Measurements from ENCODE around the gene BRMS1. TPM values are rescaled to one million over a fixed set of nuclear protein-coding genes. Genes with fewer than 3 reads are reported as not detected.
A peak's percentile ranks its signal among the peaks of the same experiment; 100 is the strongest.
"Not testable (repeated sequence)": the region's sequence is repeated elsewhere in the genome, so short reads cannot be mapped to it uniquely, and the experiment has no call there.

Gene BRMS1
- total and polyA plus RNA-seq, 2 experiments from 2014 or later, result 59.1 to 61.7 TPM

- H3K9me2 ChIP-seq (ENCODE audit: insufficient read depth); H3K36me3 ChIP-seq (ENCODE audit: insufficient read depth); H3K36me3 Mint-ChIP-seq (ENCODE audit: low read depth); ATAC-seq; H3K27ac Mint-ChIP-seq; H3K79me2 ChIP-seq (replicated peaks; ENCODE audit: insufficient read depth); DNase-seq (ENCODE audit: low spot score); H3K27ac ChIP-seq (ENCODE audit: low read depth); H3K4me3 Mint-ChIP-seq; H3K9me3 Mint-ChIP-seq; H4K20me1 ChIP-seq (replicated peaks; ENCODE audit: insufficient read depth); H3K27me3 ChIP-seq (ENCODE audit: insufficient read depth): not testable (repeated sequence)
- peaks cover 17% of the 10 kb centered on the region for H3K4me1 ChIP-seq (ENCODE audit: insufficient read depth)
- H3K4me2 ChIP-seq, result peak overlapping the region; percentile 90; the same call in 1 of the 2 replicates
- peak overlapping the region; percentile 99; the same call in 1 of the 2 replicates for H2AFZ ChIP-seq
- H3F3A ChIP-seq (replicated peaks; ENCODE audit: low read depth), result peaks cover 12% of the 10 kb centered on the region; the same call in 1 of the 2 replicates
- H3K4me1 Mint-ChIP-seq, result peaks cover 25% of the 10 kb centered on the region
- peak overlapping the region; percentile 84; the same call in 1 of the 2 replicates for H3K4me3 ChIP-seq
- TF ChIP-seq CTCF (conservative IDR thresholded peaks at IDR 0.05; ENCODE audit: low read depth in 2 of 2), result peak; percentile 38 to 47
- peaks cover 12% of the 10 kb centered on the region for H3K27me3 Mint-ChIP-seq (ENCODE audit: insufficient read depth, low read depth, poor library complexity)
Measured at GRCh38 chr11:66310803-66311440, 34.0 kb downstream of the BRMS1 start.

GRCh38 chr11:66310324-66310723 is 34.6 kb downstream of the BRMS1 start:
- no peak overlapping the region for H3K27ac ChIP-seq (ENCODE audit: low read depth)
- H4K20me1 ChIP-seq (replicated peaks; ENCODE audit: insufficient read depth), result no peaks in the 10 kb centered on the region
- H3K4me2 ChIP-seq, result no peak overlapping the region
- H3K27me3 ChIP-seq (ENCODE audit: insufficient read depth), result no peaks in the 10 kb centered on the region
- no peaks in the 10 kb centered on the region for H3K9me2 ChIP-seq (ENCODE audit: insufficient read depth)
- Mint-ChIP-seq H3K27me3 (ENCODE audit: insufficient read depth, low read depth, poor library complexity) (peaks cover 12% of the 10 kb centered on the region), H3K27ac (no peak overlapping the region), H3K9me3 (no peaks in the 10 kb centered on the region), H3K36me3 (ENCODE audit: low read depth) (peaks cover under 1% of the 10 kb centered on the region; the same call in 1 of the 3 replicates), H3K4me1 (peaks cover 23% of the 10 kb centered on the region), H3K4me3 (no peak overlapping the region)
- no peak for ATAC-seq
- peak overlapping the region; percentile 38; the same call in 1 of the 2 replicates for H2AFZ ChIP-seq
- no peak for DNase-seq (ENCODE audit: low spot score)
- no peak overlapping the region for H3K4me3 ChIP-seq
- peaks cover 17% of the 10 kb centered on the region for H3K4me1 ChIP-seq (ENCODE audit: insufficient read depth)
- no peaks in the 10 kb centered on the region for H3K79me2 ChIP-seq (replicated peaks; ENCODE audit: insufficient read depth)
- peaks cover 12% of the 10 kb centered on the region; the same call in 1 of the 2 replicates for H3F3A ChIP-seq (replicated peaks; ENCODE audit: low read depth)
- H3K36me3 ChIP-seq (ENCODE audit: insufficient read depth), result no peaks in the 10 kb centered on the region
- no peak for TF ChIP-seq EZH2phosphoT487 (IDR thresholded peaks at IDR 0.05; ENCODE audit: unreplicated experiment)
- no peak for TF ChIP-seq STAT1 (IDR thresholded peaks at IDR 0.05; ENCODE audit: unreplicated experiment)
- no peak for TF ChIP-seq ETS1 (IDR thresholded peaks at IDR 0.05)
- TF ChIP-seq CTCF (conservative IDR thresholded peaks at IDR 0.05; ENCODE audit: low read depth in 2 of 2), result no peak
- no peak for TF ChIP-seq ZNF114 (CRISPR knock-in tag; IDR thresholded peaks at IDR 0.05)
- TF ChIP-seq JUNB (IDR thresholded peaks at IDR 0.05; ENCODE audit: unreplicated experiment), result no peak
- TF ChIP-seq ZNF462 (CRISPR knock-in tag; IDR thresholded peaks at IDR 0.05), result no peak
- TF ChIP-seq NANOG (IDR thresholded peaks at IDR 0.05; ENCODE audit: borderline replicate concordance), result no peak
- no peak for TF ChIP-seq CREB1 (CRISPR knock-in tag; IDR thresholded peaks at IDR 0.05; ENCODE audit: low read depth)
- TF ChIP-seq ZNF331 (CRISPR knock-in tag; IDR thresholded peaks at IDR 0.05; ENCODE audit: low read depth), result no peak

Measured in GM23338 (cell line).